RKO (cell line): ENCODE measurements around the gene LIFR.
"Not testable (repeated sequence)": the region's sequence is repeated elsewhere in the genome, so short reads cannot be mapped to it uniquely, and the experiment has no call there.

ENCODE experiments used
- DNase-seq: peaks from one replicate; pipeline ENCODE4 v3.0.0-alpha.2; 2016; ENCODE audit warnings: low spot score

Gene LIFR

DNA sequence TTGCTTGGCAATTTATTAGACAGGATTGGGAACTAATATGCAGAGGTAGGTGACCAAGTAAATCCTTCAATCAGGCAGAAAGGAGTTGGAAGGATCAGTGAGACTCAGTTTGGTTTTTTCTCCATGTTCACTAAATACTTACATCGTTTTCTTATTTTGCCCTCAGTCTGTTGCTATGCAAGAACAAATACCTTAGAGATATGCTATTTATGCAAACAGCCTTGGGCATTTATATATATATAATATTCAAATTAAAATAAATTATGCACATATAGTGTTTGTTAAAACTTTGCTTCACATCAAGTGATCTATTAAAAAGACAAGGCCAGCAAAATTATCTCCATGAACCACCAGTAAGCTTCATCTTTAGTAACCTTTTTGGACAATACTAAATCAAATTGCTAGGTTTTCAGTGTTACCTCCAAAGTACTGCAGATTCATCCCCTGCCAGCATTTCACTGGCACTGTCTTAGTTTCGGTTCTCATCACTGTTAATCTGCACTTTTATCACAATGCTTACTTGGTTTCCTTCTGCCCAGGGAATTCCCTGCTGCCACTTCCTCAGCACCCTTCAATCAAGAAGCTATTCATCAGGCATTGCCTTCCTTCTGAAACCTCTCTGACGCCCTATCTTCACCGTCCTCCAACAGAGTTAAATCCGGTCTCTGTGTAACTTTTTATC lies 26.0 kb upstream of the LIFR start:
- no peak for DNase-seq

DNA sequence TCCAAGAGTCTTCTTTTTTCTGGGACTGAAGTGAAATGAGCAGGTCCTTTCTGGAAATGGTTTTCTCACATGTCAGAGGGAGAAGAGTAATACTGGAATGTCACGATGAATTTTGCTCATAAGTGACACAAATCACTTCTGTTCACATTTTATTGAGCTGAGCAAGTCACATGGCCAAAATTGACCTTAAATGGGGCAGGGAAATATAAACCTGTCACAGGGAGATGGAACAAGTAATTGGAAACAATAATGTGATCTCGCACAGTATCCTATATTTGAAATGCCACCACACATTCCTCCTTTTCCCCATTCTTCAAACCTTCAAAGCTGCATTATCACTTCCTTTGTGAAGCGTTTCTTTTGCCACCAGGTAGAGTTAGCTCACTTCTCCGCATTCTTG lies 25.2 kb upstream of the LIFR start:
- no peak for DNase-seq

DNA sequence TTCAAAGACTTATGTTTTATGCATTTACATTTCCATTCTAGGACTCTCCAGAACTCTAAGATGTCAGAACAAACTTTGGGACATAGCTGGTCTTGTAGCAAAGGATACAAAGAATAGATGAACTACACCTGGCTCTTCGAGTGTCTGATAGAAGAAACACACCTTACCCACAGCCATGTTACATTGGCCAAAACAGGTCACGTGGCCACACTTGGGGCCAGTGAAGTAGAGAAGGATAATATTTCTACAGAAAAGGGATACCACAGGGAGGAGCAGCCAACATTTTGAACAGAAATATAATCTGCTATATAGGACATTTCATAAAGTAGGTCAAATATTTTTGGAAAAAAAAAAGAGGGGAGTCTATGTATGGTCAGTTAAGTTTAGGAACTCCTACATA lies 22.7 kb upstream of the LIFR start:
- no peak for DNase-seq

DNA sequence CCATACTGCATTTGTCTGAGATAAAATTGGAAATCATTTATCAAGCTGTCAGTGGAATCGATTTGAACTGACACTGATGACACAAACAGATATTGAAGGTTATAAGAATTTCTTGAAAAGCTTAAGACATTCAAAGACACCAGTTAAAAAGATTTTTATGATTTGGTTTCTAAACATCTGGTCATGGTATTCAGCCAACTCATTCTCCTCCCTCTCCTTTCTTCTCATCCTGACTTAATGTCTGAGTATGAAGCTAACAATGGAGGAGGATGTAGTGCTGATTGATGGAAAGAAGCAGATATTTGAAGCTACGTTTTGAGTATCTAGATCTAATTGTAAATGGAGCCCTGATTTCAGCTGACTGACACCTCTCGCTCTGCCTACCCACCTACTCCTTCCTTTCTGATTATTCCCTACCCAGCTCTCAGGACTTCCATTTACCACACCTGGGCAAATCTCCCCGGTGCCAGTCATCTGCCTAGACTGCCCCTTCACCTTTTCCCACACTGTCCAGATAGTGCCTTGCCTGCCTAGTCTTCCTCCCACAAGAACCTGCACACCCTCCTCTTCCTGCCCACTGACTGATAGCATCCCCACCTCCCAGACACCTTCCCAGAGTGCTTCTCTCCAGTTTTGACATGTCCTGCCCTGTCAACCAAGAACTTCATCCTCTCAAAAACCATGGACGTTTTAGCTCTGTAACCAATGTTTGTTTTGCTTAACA lies 20.7 kb upstream of the LIFR start:
- DNase-seq: no peak

GRCh38 chr5:38576442-38576841 lies 20.0 kb upstream of the LIFR start:
- no peak for DNase-seq

- DNase-seq: no peak
These were observed 19.0 kb upstream of the LIFR start for GRCh38 chr5:38575476-38575875.

DNA sequence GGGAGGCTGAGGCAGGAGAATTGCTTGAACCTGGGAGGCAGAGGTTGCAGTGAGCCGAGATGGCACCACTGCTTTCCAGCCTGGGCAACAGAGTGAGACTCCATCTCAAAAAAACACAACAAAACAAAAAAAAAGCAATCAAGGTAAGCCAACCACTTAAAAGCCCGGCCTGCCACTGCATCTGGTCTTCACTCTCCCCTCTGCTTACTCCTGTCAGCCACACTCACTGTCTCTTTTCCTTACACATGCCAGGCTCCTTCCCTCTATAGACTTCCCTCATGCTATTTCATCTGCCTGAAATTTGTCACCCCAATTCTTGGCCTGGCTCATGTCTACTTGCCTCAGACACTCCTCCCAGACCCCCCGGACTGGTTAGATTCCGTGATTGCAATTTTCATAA lies 17.6 kb upstream of the LIFR start:
- DNase-seq: no peak

GRCh38 chr5:38573521-38573920 lies 17.1 kb upstream of the LIFR start:
- no peak for DNase-seq

DNA sequence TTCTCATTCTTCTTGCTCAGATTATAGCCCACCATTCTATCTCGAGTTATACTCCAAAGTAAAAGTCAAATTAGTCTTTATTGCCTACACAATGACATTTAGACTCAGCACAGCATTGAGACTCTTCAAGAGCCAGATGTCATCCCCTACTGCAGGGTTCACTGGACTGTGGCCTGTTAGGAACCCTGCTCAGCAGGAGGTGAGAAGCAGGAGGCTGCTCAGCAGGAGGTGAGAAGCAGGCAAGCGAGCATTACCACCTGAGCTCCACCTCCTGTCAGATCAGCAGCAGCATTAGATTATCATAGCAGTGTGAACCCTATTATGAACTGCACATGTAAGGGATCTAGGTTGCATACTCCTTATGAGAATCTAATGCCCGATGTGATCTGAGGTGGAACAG lies 12.7 kb upstream of the LIFR start:
- DNase-seq: no peak

- not testable (repeated sequence) for DNase-seq
These were observed 10.9 kb upstream of the LIFR start for GRCh38 chr5:38567306-38567705.

- no peak for DNase-seq
These were observed 7.2 kb upstream of the LIFR start for GRCh38 chr5:38563624-38564023.

DNA sequence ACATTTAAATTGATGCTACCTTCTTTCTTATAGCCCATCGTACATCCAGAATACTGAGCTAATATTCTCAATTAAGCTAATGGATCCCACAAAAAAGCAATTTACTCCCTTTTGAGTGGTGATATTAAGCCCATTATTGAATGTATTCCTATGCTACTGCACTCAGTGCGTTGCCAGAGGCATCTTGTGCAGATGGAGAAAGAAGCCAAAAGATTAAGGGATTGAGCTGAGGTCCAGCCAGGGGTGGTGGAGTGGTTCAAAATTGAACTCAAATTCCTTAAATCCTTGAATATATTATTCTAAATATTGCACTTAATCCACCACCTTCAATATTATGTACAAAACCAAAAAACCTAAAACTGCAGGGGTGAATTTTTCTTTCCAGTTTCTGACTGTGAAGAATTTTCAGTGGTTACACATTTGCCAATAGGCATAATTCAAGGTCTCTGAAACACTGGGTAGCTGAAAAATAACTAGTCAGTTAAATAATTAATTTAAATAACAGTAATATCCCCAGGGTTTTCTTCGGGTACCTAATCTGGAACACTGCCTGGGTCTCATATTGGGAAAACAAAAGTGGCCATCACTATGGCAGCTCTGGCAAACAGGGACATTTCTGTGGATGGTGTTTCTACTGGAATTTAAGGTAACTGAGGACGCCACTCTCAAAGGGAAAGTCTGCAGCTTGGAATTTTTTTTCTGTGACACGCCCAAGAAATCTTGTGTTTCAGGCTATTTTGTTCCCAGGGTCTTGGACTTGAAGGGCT lies 6.2 kb upstream of the LIFR start:
- DNase-seq: no peak

DNA sequence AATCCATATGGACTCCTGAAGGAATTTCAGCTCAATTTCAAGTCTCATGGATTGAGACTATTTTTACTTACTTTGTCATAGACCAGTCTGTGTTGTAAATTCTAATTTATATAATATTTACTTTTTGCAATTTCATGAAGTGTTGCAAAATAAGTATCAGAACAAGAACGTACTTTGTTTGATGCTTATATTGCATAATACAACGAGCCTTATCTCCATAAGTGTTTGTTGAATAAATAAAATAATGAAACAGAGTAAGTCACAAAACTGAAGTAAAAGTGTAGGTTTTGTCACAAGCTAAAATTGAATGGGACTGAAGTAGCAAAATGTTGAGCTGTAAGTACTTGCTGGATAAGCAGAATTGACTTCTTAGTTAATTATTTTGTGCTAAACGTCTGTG lies 3.0 kb upstream of the LIFR start:
- no peak for DNase-seq

DNA sequence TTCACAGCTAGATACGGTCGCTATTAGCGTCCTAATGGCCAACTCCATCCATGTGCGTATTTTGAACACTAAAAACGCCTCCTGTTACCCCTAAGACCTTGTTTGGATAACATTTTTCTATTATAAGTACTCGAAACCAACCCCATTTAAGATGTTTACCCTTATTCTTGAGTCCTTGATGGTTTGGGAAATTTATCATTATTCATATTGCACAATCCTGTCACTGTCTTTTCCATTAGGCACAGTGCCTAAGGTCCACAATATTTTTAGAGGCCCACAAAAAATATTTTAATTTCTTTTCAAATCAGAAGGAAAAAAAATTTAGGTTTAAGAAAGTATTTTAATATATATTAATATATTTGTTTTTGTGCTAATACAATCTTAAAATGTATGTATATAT lies 1.3 kb upstream of the LIFR start:
- DNase-seq: no peak

DNA sequence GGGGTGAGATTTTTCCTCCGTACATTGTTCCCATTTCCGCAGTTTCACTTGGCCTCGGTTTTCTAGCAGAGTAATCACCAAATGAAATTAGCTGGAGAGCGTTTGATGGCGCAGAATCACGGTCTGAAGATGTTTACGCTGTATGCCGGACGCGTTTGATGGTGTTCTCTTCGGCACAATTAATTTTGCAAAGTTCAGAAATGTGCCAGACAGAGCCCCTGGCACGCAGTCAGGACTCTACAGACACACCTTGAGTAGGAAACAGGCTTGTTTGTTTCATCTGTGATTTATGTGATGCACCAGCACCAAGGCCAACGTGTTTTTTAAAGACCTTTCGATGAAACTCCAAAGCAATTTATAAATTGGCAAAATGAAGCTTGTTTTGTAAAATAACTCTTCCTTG lies 863 bp upstream of the LIFR start:
- DNase-seq: no peak

- DNase-seq: no peak
These were observed 303 bp downstream of the LIFR start for GRCh38 chr5:38556088-38556598.

- DNase-seq: no peak
These were observed 925 bp downstream of the LIFR start for GRCh38 chr5:38555354-38556087.

DNA sequence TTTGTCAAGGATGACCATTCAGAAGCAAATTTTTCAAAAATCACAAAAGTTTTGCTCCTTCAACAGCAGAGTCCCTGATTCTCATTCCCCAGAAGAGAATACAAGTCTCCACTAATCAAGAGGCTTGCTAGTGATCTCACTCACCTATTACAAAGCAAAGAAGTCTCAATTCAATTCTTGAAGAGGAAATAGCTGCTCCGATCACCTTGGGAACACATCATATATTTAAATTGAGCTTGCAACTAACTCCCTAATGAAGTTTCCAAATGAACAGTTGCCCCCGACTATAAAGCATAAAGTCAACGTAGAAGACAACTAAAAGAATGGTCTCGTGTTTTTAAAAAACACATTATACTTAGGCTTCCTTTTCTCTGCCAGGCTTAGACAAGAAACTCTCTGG lies 1.6 kb downstream of the LIFR start:
- DNase-seq: no peak

GRCh38 chr5:38554403-38554802 lies 2.0 kb downstream of the LIFR start:
- DNase-seq: no peak

GRCh38 chr5:38553001-38553521 lies 3.4 kb downstream of the LIFR start:
- no peak for DNase-seq

DNA sequence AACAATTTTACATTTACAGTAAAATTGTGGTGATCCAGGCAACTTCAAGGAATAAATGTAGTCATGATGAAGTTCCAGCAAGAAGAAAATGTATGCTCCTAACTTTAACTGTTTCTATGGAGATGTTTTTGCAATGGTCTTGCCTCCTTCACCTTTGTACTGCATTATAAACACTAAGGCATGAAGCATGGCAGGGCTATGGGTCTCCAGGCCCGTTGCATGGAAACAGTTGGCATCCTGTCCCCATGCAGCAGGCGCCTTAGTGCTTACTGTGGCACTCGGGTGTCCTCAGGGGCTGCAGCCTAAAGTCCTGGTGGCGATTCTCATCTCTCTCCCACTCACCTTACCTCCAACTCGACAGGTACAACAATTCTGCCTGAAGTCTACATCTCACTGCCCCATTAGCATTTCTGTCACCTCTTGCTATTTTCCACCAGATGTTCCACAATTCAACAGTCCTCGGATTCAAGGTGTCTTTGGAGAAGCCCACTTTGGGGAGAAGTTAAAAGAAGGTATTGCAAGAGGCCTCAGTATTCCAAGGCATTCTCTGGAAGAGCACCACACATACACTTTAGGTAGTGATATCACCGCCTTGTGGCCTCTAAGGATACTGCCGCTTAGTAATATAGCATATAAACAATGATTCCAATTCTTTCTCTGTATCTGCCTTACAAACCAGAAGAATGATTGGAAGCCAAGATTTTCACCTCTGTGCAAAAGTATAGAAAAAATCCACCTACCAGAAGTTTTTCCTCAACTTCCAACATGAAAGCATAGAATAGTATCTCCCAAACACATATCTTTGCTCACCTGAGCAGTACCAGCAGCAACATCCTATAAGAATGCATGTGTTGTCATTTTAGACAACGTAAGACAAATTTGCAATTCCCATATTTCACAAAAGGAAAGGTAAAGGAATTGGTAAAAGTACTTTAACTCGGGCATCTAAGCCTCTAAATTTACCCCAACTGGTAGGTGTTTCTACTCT lies 5.1 kb downstream of the LIFR start:
- DNase-seq: peak; percentile 56
